ENCODE measurements around the gene ISOC2. TPM values are rescaled to one million over a fixed set of nuclear protein-coding genes. Genes with fewer than 3 reads are reported as not detected.

The ISOC2 gene
- polyA plus RNA-seq, 2 of the 4 experiments (the other 2 are of a cell fraction) = 45.3 to 57.8 TPM

- ChIA-PET CTCF (interaction anchor here (0.6 to 17.3 kb wide), 12 partner anchors 12 to 350 kb away, joined by 3 to 219 read pairs (median 5); no protein-coding TSS in a partner anchor), POLR2A (interaction anchor here (2.9 kb wide), 1 partner anchor 14 kb away, joined by 7 read pairs; the partner anchor contains the start of gene ZNF628)
- H3K9me3 ChIP-seq = no peaks in the 10 kb centered on the region
- H3K4me2 ChIP-seq = no peak overlapping the region
- H3K4me1 ChIP-seq = peaks cover 61% of the 10 kb centered on the region
- no peak overlapping the region for H3K27ac ChIP-seq
- DNase-seq (ENCODE audit: low read depth in 1 of 2, low spot score in 1 of 2) (no peak), FAIRE-seq (no peak), ATAC-seq (peak in 1 of 2 experiments; percentile 2; a peak in 1 of 6 replicates)
- no peak overlapping the region for H3K4me3 ChIP-seq
- TF ChIP-seq BHLHE40 (IDR thresholded peaks at IDR 0.05; ENCODE audit: low read depth, low read length) = no peak
- no peak for TF ChIP-seq PHF8 (IDR thresholded peaks at IDR 0.05; ENCODE audit: borderline replicate concordance, low read depth)
- TF ChIP-seq, protein P1, sequence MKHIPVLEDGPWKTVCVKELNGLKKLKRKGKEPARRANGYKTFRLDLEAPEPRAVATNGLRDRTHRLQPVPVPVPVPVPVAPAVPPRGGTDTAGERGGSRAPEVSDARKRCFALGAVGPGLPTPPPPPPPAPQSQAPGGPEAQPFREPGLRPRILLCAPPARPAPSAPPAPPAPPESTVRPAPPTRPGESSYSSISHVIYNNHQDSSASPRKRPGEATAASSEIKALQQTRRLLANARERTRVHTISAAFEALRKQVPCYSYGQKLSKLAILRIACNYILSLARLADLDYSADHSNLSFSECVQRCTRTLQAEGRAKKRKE (CRISPR knock-in tag; IDR thresholded peaks at IDR 0.05; ENCODE audit: low read depth) = no peak
- no peak for TF ChIP-seq HOXA7 (CRISPR knock-in tag; IDR thresholded peaks at IDR 0.05)
- no peak for TF ChIP-seq EHMT2 (IDR thresholded peaks at IDR 0.05; ENCODE audit: low read depth)
- no peak for TF ChIP-seq CEBPB (IDR thresholded peaks at IDR 0.05)
- no peak for TF ChIP-seq ZNF302 (CRISPR knock-in tag; IDR thresholded peaks at IDR 0.05)
- TF ChIP-seq NFE2L2 (conservative IDR thresholded peaks at IDR 0.05; ENCODE audit: low read length) = no peak
- TF ChIP-seq EP300 (IDR thresholded peaks at IDR 0.05) = no peak
- no peak for TF ChIP-seq ELK1 (IDR thresholded peaks at IDR 0.05; ENCODE audit: low read depth, low read length)
- TF ChIP-seq, protein P2, sequence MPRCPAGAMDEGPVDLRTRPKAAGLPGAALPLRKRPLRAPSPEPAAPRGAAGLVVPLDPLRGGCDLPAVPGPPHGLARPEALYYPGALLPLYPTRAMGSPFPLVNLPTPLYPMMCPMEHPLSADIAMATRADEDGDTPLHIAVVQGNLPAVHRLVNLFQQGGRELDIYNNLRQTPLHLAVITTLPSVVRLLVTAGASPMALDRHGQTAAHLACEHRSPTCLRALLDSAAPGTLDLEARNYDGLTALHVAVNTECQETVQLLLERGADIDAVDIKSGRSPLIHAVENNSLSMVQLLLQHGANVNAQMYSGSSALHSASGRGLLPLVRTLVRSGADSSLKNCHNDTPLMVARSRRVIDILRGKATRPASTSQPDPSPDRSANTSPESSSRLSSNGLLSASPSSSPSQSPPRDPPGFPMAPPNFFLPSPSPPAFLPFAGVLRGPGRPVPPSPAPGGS (IDR thresholded peaks at IDR 0.05) = no peak
- no peak for TF ChIP-seq KDM5A (IDR thresholded peaks at IDR 0.05)
- no peak for TF ChIP-seq E2F6 (IDR thresholded peaks at IDR 0.05; ENCODE audit: borderline replicate concordance, low read depth)
- no peak for TF ChIP-seq FOSL2 (IDR thresholded peaks at IDR 0.05)
- TF ChIP-seq FOSL2 (CRISPR knock-in tag; IDR thresholded peaks at IDR 0.05) = no peak
- TF ChIP-seq CHD4 (IDR thresholded peaks at IDR 0.05; ENCODE audit: borderline replicate concordance) = no peak
- TF ChIP-seq SREBF2 (IDR thresholded peaks at IDR 0.05) = no peak
- no peak for TF ChIP-seq TFCP2L1 (CRISPR knock-in tag; IDR thresholded peaks at IDR 0.05)
- no peak for TF ChIP-seq EHF (CRISPR knock-in tag; IDR thresholded peaks at IDR 0.05)
- no peak for TF ChIP-seq CHD2 (IDR thresholded peaks at IDR 0.05; ENCODE audit: low read length, partially characterized antibody)
- TF ChIP-seq MAX (IDR thresholded peaks at IDR 0.05) = no peak
- WGBS (ENCODE audit: missing lambda C conversion rate) = 88% methylated on average over 40 of the region's 52 CpGs
These were observed 29.3 kb upstream of the ISOC2 start for GRCh38 chr19:55490478-55491432.

All from A549 (cell line).